Calu3 (cell line): ENCODE measurements around the gene THUMPD1. TPM values are rescaled to one million over a fixed set of nuclear protein-coding genes. Genes with fewer than 3 reads are reported as not detected.

ENCODE experiments used
- BruUV-seq: library from RNA; stranded (reverse); fragments of 400-500 nt; replicated peaks from 2 replicates; lab custom pipeline; 2021; lab: Mats Ljungman, UMichigan
- CTCF ChIA-PET: fragments of 300-600 bp; sonication (Branson Sonifier 250); formaldehyde crosslinking; loops from one replicate; lab custom pipeline; 2022; ENCODE audit warnings: antibody characterized with exemption; lab: Charles Lee
- DNase-seq: peaks from one replicate; pipeline ENCODE4 v3.0.0; 2022
- H3K27ac Mint-ChIP-seq: one replicate; pipeline ENCODE4 v1.8.0; 2022; ENCODE audit warnings: mixed read lengths; ENCODE audit not compliant: unreplicated experiment
- H3K27me3 Mint-ChIP-seq: one replicate; pipeline ENCODE4 v1.8.0; 2022; ENCODE audit warnings: mixed read lengths; ENCODE audit not compliant: unreplicated experiment
- H3K36me3 Mint-ChIP-seq: one replicate; pipeline ENCODE4 v1.8.0; 2022; ENCODE audit warnings: mild to moderate bottlenecking, moderate library complexity, mixed read lengths; ENCODE audit not compliant: insufficient read depth, unreplicated experiment
- H3K4me1 Mint-ChIP-seq: one replicate; pipeline ENCODE4 v1.8.0; 2022; ENCODE audit warnings: mild to moderate bottlenecking, low read depth, mixed read lengths; ENCODE audit not compliant: unreplicated experiment
- H3K4me3 Mint-ChIP-seq: one replicate; pipeline ENCODE4 v1.8.0; 2022; ENCODE audit warnings: mild to moderate bottlenecking, low read depth, moderate library complexity, mixed read lengths; ENCODE audit not compliant: unreplicated experiment
- H3K9me3 Mint-ChIP-seq: one replicate; pipeline ENCODE4 v1.8.0; 2022; ENCODE audit warnings: low read depth, mixed read lengths; ENCODE audit not compliant: unreplicated experiment
- intact Hi-C: fragments of 100-400 bp; cut with micrococcal nuclease; formaldehyde crosslinking; loops from one replicate; pipeline ENCODE4 v1.10.0; 2022; ENCODE audit not compliant: unreplicated experiment
- total RNA-seq: library from RNA; stranded (reverse); gene quantifications from 2 replicates; pipeline ENCODE4 v1.2.3, GENCODE V29; 2022
- TF ChIP-seq, protein P1 (sequence below): fragments of 200-600 bp; IDR thresholded peaks from one replicate; pipeline ENCODE4 v1.8.0; 2022; ENCODE audit warnings: antibody characterized with exemption; ENCODE audit not compliant: unreplicated experiment

The THUMPD1 gene
- total RNA-seq, 1 experiment from 2014 or later, result 46.1 TPM

DNA sequence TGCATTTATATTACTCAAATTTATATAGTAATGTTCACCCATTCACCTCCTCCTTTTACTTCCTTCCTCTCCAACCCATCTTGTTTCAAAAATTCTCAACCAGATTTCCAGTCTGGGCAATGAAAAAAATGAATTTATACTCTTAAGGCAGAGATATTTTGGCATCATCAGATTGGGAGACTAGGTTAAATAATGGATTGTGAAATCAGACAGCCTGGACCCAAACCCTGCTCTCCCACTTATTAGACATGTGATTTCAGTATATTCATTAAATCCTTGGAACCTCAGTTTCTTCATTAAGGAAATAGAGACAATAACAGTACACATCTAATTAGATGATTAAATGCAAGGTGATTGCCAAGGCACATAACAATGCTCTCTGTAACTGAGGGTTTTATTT, 52.0 kb downstream of the THUMPD1 start:
- no peaks in the 10 kb centered on the region for H3K36me3 Mint-ChIP-seq
- no peak overlapping the region for H3K27ac Mint-ChIP-seq
- TF ChIP-seq, protein P1, sequence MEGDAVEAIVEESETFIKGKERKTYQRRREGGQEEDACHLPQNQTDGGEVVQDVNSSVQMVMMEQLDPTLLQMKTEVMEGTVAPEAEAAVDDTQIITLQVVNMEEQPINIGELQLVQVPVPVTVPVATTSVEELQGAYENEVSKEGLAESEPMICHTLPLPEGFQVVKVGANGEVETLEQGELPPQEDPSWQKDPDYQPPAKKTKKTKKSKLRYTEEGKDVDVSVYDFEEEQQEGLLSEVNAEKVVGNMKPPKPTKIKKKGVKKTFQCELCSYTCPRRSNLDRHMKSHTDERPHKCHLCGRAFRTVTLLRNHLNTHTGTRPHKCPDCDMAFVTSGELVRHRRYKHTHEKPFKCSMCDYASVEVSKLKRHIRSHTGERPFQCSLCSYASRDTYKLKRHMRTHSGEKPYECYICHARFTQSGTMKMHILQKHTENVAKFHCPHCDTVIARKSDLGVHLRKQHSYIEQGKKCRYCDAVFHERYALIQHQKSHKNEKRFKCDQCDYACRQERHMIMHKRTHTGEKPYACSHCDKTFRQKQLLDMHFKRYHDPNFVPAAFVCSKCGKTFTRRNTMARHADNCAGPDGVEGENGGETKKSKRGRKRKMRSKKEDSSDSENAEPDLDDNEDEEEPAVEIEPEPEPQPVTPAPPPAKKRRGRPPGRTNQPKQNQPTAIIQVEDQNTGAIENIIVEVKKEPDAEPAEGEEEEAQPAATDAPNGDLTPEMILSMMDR, result no peak
- H3K27me3 Mint-ChIP-seq, result peaks cover 24% of the 10 kb centered on the region
- CTCF ChIA-PET, result no interaction called here
- H3K4me1 Mint-ChIP-seq, result peaks cover 10% of the 10 kb centered on the region
- H3K9me3 Mint-ChIP-seq, result no peaks in the 10 kb centered on the region
- DNase-seq, result no peak
- BruUV-seq, result no TSS peak
- no peak overlapping the region for H3K4me3 Mint-ChIP-seq
- intact Hi-C loops, result no loop called here

GRCh38 chr16:20683812-20684211, 57.8 kb downstream of the THUMPD1 start:
- no peaks in the 10 kb centered on the region for H3K36me3 Mint-ChIP-seq
- no peaks in the 10 kb centered on the region for H3K9me3 Mint-ChIP-seq
- H3K4me1 Mint-ChIP-seq, result peaks cover 9% of the 10 kb centered on the region
- no TSS peak for BruUV-seq
- no peak overlapping the region for H3K27ac Mint-ChIP-seq
- H3K27me3 Mint-ChIP-seq, result no peaks in the 10 kb centered on the region
- intact Hi-C loops, result no loop called here
- DNase-seq, result no peak
- TF ChIP-seq, protein P1, result no peak
- no peak overlapping the region for H3K4me3 Mint-ChIP-seq
- CTCF ChIA-PET, result no interaction called here

Other genes with a start within 250 kb of the THUMPD1 start
- not detected in 2 replicates for gene ACSM2B, start 165.5 kb downstream of the THUMPD1 start, total RNA-seq
- gene ACSM1, start 44.1 kb downstream of the THUMPD1 start, total RNA-seq, result 0.64 and 0.93 TPM in 2 replicates
- 49.5 and 65.0 TPM in 2 replicates for gene ACSM3, start 22.2 kb upstream of the THUMPD1 start, total RNA-seq
- gene ERI2, start 64.7 kb upstream of the THUMPD1 start, total RNA-seq, result 28.7 and 32.6 TPM in 2 replicates
- 10.1 and 10.4 TPM in 2 replicates for gene REXO5, start 64.7 kb upstream of the THUMPD1 start, total RNA-seq
- 17.0 and 21.0 TPM in 2 replicates for gene DCUN1D3, start 158.5 kb upstream of the THUMPD1 start, total RNA-seq
- 33.4 and 36.5 TPM in 2 replicates for gene LYRM1, start 159.0 kb upstream of the THUMPD1 start, total RNA-seq